GM19025 (cell line): ENCODE data around the gene GUCD1.

Experiments
- ATAC-seq: cut with Tn5 transposase; IDR thresholded peaks from one replicate; pipeline ENCODE4 v1.9.1; 2021; ENCODE audit warnings: mild to moderate bottlenecking, low read depth, moderate library complexity; ENCODE audit not compliant: unreplicated experiment

The GUCD1 gene

DNA sequence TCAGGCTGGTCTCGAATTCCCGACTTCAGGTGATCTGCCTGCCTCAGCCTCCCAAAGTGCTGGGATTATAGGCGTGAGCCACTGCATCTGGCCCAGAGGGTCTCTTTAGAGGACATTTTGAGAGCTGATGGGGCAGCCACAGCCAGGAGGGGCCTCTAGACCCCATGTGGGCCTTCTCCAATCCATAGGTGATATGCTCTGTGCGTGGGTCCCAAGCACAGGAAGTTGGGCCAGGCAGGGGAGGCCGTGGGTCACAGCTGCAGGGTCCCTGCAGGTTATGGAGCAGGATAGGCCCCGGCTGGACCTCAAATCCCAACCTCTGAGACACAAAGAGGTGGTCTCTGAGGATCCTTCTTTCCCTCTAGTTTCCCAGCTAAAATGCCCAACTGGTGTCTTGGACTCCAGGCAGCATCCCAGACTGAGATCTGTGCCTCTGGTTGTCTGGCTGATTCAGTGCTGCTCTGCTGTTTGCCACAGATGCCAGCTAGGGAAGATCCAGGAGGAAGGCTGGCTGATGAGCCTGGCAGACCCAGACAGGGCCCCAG is 36.4 kb upstream of the GUCD1 start:
- ATAC-seq = no peak

DNA sequence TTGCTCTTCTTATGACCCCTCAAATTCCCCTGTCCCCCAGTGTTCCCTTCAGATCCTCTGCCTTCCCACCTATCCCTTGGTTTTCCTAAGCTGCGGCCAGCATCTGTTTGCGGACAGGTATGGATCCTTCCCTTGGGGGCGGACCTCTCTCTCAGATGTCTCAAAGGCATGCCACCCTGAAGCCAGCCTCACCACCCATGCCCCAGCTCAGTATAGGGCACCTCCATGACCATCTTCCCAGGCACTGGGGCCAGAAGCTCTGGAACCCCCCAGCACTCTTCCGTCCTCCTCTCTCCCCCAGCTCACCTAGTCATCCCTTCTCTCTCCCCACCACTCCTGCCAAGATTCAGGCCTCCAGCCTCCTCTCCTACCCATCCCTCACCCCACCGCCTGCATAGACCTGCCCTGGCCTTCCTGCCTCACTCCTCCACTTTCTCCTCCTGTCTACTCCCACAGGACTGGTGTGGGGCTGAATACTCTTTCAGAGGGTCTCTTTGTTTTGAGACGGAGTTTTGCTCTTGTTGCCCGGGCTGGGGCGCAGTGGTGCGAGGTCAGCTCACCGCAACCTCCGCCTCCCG is 35.7 kb upstream of the GUCD1 start:
- no peak for ATAC-seq

GRCh38 chr22:24589518-24590030 is 34.6 kb upstream of the GUCD1 start:
- ATAC-seq = no peak

GRCh38 chr22:24588757-24589481 is 34.0 kb upstream of the GUCD1 start:
- ATAC-seq = no peak

DNA sequence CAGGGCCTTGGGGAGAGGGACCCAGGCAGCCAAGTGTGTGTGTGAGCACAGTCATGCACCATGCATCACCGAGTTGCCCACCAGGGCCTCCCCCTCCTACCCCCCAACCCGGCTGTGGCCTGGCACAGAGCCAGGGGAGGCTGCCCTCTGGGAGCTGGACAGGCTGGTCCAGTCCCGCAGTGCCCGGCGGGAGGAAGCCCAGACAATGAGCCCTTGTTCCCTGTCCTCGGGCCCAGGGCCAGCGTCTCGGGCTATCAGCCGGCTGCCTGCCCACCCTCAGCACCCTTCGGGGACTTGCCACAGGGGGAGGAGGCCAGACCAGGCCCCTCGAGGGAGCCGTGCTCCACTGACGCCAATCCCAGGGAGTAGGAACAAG is 33.4 kb upstream of the GUCD1 start:
- ATAC-seq = no peak

- no peak for ATAC-seq
These were observed 33.0 kb upstream of the GUCD1 start for GRCh38 chr22:24587948-24588347.

GRCh38 chr22:24587251-24587650 is 32.3 kb upstream of the GUCD1 start:
- no peak for ATAC-seq

GRCh38 chr22:24585927-24586546 is 31.1 kb upstream of the GUCD1 start:
- no peak for ATAC-seq

DNA sequence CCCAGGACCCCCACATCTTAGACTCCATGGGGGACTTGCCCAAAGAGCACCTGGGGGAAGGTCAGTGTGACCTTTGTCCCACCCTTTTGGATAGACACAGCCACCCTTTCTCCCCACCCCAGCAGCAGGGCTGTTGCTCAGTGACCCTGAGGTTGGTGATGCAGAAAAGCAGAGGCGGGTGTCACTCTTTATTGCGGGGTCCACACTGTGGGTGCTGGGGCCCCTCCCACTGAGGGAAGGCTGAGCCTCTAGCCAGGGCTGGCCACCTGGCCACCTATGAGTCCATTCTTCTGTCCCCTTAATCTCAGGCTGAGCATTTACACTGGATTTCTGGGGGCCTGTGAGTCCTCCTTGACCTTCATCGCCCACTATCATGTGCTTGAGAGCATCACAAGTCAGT is 30.5 kb upstream of the GUCD1 start:
- ATAC-seq = no peak

- no peak for ATAC-seq
These were observed 30.0 kb upstream of the GUCD1 start for GRCh38 chr22:24584871-24585411.

GRCh38 chr22:24584166-24584790 is 29.3 kb upstream of the GUCD1 start:
- ATAC-seq = no peak

DNA sequence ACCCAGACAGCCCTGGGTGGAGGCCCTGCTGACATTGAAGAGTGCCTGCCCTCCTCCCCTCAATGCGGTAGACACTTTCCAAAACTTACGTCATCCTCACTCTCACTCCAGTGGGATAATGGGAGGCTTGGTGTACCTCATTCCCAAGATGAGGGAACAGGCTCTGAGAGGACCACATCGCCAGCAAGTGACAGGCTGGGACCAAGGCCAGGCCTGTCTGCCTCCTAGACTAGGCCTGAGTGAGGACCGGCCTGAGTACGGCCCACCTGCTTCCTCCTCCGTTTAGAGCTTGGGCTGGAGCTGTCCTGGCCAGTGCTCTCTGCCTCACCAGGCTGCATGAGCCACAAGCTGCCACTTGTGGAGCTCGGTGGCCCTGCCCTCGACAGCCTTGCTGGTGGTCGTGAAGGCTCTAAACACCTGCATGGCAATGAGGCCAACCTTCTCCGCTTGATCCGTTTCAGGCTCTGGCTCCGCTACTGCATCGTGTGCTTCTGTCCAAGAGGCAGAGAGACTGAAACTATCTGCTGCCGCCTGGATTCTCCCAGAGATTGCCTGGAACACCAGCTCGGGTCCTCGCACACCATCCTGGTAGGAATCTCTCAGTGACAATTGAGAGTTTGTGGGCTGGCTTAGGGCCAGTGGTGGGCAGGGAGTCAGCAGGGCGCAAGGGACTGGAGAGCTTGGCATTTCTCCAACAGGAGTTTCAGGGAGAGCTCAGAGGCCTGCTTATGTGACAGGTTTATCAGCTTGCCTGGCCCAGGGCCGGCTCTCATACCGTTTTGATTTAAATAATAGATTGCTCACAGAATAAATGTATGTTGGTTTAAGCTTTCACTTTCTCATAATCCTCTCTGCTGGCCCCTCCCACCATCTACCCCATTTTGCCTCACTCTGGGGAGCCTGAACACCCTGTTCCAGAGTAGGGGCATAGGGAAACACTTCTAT is 28.6 kb upstream of the GUCD1 start:
- no peak for ATAC-seq

- no peak for ATAC-seq
These were observed 27.3 kb upstream of the GUCD1 start for GRCh38 chr22:24582056-24582814.

GRCh38 chr22:24580276-24580675 is 25.3 kb upstream of the GUCD1 start:
- ATAC-seq = no peak

DNA sequence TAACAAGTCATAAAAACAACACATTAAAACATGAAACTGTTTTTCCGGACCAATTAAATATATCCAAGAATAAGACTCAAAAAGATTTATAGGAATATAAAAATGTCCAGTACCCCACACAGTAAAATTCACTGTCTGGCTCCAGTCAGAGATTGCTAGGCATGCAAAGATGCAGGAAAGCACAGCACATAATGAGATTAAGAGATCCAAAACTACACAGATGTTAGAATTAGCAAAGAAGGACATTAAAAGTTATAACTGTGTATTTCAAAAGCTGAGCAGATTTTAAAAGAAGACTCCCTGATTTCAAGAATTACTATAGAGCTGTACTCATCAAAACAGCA is 24.3 kb upstream of the GUCD1 start:
- no peak for ATAC-seq

DNA sequence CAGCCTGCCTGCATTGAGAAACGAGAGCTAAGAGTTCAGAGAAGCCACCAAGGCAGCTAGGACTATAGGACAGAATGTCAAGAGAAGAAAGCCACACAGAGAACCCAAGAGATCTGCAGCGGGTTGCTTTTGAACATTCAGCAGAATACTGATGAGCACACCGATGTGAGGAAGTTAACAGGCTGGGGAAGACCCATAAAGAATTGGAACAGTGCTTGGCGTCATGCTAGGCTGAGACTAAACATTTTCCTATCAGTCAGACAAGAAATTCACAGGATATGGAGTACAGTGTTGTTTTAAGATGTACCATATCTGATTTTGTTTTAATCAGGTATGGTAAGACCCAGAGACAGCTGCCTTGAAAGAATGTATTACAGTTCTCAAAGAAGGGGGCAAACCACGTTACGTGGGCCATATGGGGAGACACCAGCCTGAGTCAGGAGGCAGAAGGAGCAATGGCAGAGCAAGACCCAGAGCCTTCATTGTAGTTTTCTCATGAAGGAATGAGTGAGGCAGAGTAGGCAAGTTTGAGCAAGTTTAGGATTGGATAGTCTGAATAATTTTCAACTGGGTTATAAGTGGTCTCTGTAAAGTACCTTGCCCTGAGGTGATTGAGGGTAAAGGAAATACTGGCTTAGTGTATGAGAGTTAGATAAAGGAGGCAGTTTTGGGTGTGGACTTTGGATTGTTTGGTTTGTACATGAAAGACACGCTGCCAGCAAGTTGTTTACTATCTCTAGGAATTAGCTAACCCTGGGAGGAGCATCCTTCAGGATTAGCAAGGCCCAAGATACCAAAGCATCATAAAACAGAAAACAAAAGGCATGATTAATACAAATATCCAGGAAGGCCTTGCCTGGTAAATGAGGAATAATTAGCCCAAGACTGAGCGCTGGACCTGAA is 23.7 kb upstream of the GUCD1 start:
- ATAC-seq = no peak

DNA sequence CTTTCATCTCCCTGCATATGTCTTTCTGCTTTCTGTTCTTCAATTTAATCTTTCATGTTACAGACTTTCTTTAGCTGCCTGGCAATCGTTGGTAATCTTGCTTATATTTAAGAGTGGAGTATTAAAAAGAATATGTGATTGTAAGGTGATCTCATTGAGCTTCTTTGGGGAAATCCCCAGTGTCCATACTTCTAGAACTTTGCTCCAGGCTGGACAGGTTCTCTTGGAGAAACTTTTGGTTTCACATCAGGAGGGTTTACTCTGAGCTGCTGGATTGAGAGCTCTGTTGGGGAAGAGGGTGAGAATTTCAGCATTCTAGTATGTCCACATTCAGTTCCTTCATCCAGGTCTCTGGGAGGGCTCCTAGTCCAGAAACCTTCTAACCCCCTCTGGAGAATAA is 21.8 kb upstream of the GUCD1 start:
- no peak for ATAC-seq

DNA sequence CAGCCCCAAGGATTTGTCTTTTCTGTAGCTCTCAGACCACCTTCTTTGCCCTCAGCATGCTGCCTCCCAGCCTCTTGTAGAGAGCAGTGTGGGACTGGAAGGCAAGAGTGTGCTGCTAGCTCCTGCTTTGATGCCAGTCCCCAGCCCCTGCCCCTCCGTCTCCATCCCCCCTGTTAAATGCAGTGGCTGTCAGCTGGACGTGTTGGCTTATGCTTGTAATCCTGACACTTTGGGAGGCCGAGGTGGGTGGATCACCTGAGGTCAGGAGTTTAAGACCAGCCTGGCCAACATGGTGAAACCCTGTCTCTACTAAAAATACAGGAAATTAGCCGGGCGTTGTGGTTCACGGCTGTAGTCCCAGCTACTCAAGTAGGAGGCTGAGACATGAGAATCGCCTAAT is 16.3 kb upstream of the GUCD1 start:
- no peak for ATAC-seq
